BJ (cell line): ENCODE results near the gene SRSF4. TPM values are rescaled to one million over a fixed set of nuclear protein-coding genes. Genes with fewer than 3 reads are reported as not detected.

ENCODE experiments used
- CTCF ChIA-PET: fragments of 350-600 bp; formaldehyde crosslinking; extraction: SDS; loops from one replicate; lab custom pipeline; 2021; ENCODE audit warnings: antibody characterized with exemption, inconsistent platforms; lab: Yijun Ruan, JAX
- POLR2A ChIA-PET: fragments of 300-600 bp; sonication (Branson Sonifier 250); formaldehyde crosslinking; extraction: SDS; loops from one replicate; lab custom pipeline; 2021; ENCODE audit warnings: antibody characterized with exemption; lab: Charles Lee
- DNase-seq: peaks from one replicate; pipeline ENCODE4 v3.0.0-alpha.2; 2011; ENCODE audit warnings: low read depth
- H3K27me3 ChIP-seq: 2 replicates; pipeline ENCODE4 v1.6.0; 2011; ENCODE audit warnings: low read length; ENCODE audit not compliant: control insufficient read depth, insufficient read depth
- H3K36me3 ChIP-seq: 2 replicates; pipeline ENCODE4 v1.5.1; 2011; ENCODE audit warnings: low read length; ENCODE audit not compliant: control insufficient read depth, insufficient read depth
- H3K4me3 ChIP-seq: 2 replicates; pipeline ENCODE4 v1.5.1; 2011; ENCODE audit warnings: low read depth, mild to moderate bottlenecking, control low read depth, low read length
- polyA plus RNA-seq: library from polyadenylated mRNA; depleted of rRNA; stranded (reverse); fragments of >200 nt; gene quantifications from 2 replicates; pipeline ENCODE4 v1.2.3, GENCODE V29; 2011
- TF ChIP-seq, protein P1 (sequence below): IDR thresholded peaks from 2 replicates; pipeline ENCODE4 v1.5.1; 2011; ENCODE audit warnings: low read depth, mild to moderate bottlenecking, control low read depth, inconsistent platforms, low read length, moderate library complexity; ENCODE audit not compliant: insufficient read depth

The SRSF4 gene
- polyA plus RNA-seq, 1 experiment = 19.6 TPM

DNA sequence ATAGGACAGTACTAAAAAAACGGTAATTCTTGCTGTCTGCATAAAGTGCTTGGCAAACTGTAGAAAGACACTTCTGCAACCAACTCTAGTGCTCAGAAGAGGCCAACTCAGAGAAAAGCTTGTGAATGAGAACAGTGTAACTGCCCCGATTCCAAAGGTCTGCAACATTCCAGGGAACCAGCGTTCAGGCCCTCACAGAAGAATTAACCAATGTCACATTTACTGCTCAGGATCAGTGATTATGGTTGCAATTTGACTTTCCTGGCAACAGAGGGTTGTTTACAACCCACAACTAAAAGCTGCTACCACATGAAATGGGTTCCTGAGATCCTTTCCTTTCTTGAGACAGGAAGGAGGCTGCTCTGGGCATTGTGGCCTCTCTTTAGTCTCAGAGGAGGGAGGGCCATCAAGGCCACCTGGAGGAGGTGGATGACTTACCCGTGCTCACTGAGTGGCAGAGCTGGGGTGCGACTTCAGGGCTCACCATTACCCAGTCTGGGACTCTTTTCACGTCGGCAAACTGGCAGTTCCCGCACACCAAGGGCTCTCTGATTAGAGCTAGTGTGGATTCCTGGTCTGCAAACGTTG lies 15.3 kb downstream of the SRSF4 start:
- no peak for DNase-seq
- H3K4me3 ChIP-seq = no peak overlapping the region
- H3K36me3 ChIP-seq = peaks cover 8% of the 10 kb centered on the region
- ChIA-PET POLR2A (no interaction called here), CTCF (interaction anchor here (0.9 to 1.5 kb wide), 5 partner anchors 23 to 285 kb away, joined by 3 to 4 read pairs (median 3); no protein-coding TSS in a partner anchor)
- TF ChIP-seq, protein P1, sequence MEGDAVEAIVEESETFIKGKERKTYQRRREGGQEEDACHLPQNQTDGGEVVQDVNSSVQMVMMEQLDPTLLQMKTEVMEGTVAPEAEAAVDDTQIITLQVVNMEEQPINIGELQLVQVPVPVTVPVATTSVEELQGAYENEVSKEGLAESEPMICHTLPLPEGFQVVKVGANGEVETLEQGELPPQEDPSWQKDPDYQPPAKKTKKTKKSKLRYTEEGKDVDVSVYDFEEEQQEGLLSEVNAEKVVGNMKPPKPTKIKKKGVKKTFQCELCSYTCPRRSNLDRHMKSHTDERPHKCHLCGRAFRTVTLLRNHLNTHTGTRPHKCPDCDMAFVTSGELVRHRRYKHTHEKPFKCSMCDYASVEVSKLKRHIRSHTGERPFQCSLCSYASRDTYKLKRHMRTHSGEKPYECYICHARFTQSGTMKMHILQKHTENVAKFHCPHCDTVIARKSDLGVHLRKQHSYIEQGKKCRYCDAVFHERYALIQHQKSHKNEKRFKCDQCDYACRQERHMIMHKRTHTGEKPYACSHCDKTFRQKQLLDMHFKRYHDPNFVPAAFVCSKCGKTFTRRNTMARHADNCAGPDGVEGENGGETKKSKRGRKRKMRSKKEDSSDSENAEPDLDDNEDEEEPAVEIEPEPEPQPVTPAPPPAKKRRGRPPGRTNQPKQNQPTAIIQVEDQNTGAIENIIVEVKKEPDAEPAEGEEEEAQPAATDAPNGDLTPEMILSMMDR = no peak
- no peaks in the 10 kb centered on the region for H3K27me3 ChIP-seq

DNA sequence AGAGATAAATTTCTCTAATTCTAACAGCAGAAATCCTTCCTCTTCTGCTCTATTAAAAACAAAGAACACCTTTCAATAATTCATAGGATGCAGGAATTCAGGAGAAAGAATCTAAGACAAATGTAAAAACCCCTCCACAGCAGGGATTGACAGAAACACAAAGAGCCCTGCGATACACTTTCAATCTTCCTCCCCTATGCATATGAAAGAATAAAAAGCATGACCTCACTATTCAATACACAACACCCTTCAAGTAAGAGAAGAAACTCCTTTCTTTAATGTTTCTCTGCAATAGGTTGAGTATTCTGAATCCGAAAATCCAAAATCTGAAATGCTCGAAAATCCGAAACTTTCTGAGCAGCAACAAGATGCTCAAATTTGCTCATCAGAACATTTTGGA lies 17.1 kb downstream of the SRSF4 start:
- no peak for DNase-seq
- Histone ChIP-seq H3K36me3 (peaks cover 12% of the 10 kb centered on the region), H3K27me3 (no peaks in the 10 kb centered on the region), H3K4me3 (no peak overlapping the region)
- POLR2A ChIA-PET = no interaction called here
- CTCF ChIA-PET = interaction anchor here (1.3 kb wide), 1 partner anchor 38 kb away, joined by 3 read pairs; no protein-coding TSS in a partner anchor
- TF ChIP-seq, protein P1 = no peak

- Histone ChIP-seq H3K27me3 (no peaks in the 10 kb centered on the region), H3K36me3 (peaks cover 18% of the 10 kb centered on the region), H3K4me3 (no peak overlapping the region)
- ChIA-PET POLR2A (no interaction called here), CTCF (no interaction called here)
- TF ChIP-seq, protein P1 = no peak
- DNase-seq = no peak
Observed at GRCh38 chr1:29162476-29163138, 19.1 kb downstream of the SRSF4 start.

- Histone ChIP-seq H3K36me3 (peaks cover 18% of the 10 kb centered on the region), H3K27me3 (no peaks in the 10 kb centered on the region), H3K4me3 (no peak overlapping the region)
- DNase-seq = no peak
- POLR2A ChIA-PET = no interaction called here
- CTCF ChIA-PET = no interaction called here
- TF ChIP-seq, protein P1 = no peak
Observed at GRCh38 chr1:29162025-29162424, 19.7 kb downstream of the SRSF4 start.

GRCh38 chr1:29159773-29160172 lies 21.9 kb downstream of the SRSF4 start:
- peaks cover 16% of the 10 kb centered on the region for H3K36me3 ChIP-seq
- H3K27me3 ChIP-seq = no peaks in the 10 kb centered on the region
- DNase-seq = no peak
- ChIA-PET CTCF (interaction anchor here (0.6 to 2.3 kb wide), 3 partner anchors 11 to 167 kb away, joined by 3 to 6 read pairs (median 3); no protein-coding TSS in a partner anchor), POLR2A (no interaction called here)
- TF ChIP-seq, protein P1 = no peak
- no peak overlapping the region for H3K4me3 ChIP-seq
